HepG2 (cell line): ENCODE measurements around the gene PET100. TPM values are rescaled to one million over a fixed set of nuclear protein-coding genes. Genes with fewer than 3 reads are reported as not detected.

Experiments
- ADNP ChIP-seq: sonication (generic); formaldehyde crosslinking; IDR thresholded peaks from 2 replicates; pipeline ENCODE4 v1.4.0; 2020; ENCODE audit warnings: missing genetic modification reagents
- BCL6 ChIP-seq: IDR thresholded peaks from 2 replicates; pipeline ENCODE4 v1.6.1; 2016; ENCODE audit warnings: missing genetic modification reagents, missing compliant biosample characterization
- CCAR2 ChIP-seq: fragments of 200-400 bp; formaldehyde crosslinking; optimal IDR thresholded peaks from 2 replicates; pipeline ENCODE3; 2018; ENCODE audit warnings: low read depth, mild to moderate bottlenecking, low read length, moderate library complexity
- DPF2 ChIP-seq: sonication (generic); formaldehyde crosslinking; IDR thresholded peaks from 2 replicates; pipeline ENCODE4 v1.4.0; 2020; ENCODE audit warnings: mild to moderate bottlenecking, low read depth, missing genetic modification reagents, borderline replicate concordance
- E2F2 ChIP-seq: sonication (generic); formaldehyde crosslinking; IDR thresholded peaks from 2 replicates; pipeline ENCODE4 v1.4.0; 2020; ENCODE audit warnings: missing genetic modification reagents, borderline replicate concordance
- ELF3 ChIP-seq: IDR thresholded peaks from 2 replicates; pipeline ENCODE4 v1.6.1; 2016; ENCODE audit warnings: missing genetic modification reagents, missing compliant biosample characterization
- HIC2 ChIP-seq: sonication (generic); formaldehyde crosslinking; IDR thresholded peaks from 2 replicates; pipeline ENCODE4 v1.9.0; 2022; ENCODE audit warnings: low read depth, missing genetic modification reagents
- HMG20A ChIP-seq: IDR thresholded peaks from 2 replicates; pipeline ENCODE4 v1.6.1; 2016; ENCODE audit warnings: borderline replicate concordance
- KLF15 ChIP-seq: sonication (generic); formaldehyde crosslinking; IDR thresholded peaks from 2 replicates; pipeline ENCODE4 v1.8.1; 2023; ENCODE audit warnings: borderline replicate concordance, mild to moderate bottlenecking, inconsistent platforms, missing genetic modification reagents, mixed read lengths
- MXD4 ChIP-seq: IDR thresholded peaks from 2 replicates; pipeline ENCODE4 v1.6.1; 2016; ENCODE audit warnings: mild to moderate bottlenecking, missing biosample characterization, missing genetic modification reagents
- NBN ChIP-seq: fragments of 450-650 bp; conservative IDR thresholded peaks from 2 replicates; pipeline ENCODE4 v1.6.1; 2017
- NPAS2 ChIP-seq: sonication (generic); formaldehyde crosslinking; IDR thresholded peaks from 2 replicates; pipeline ENCODE4 v1.8.0; 2022; ENCODE audit warnings: mild to moderate bottlenecking, missing genetic modification reagents, borderline replicate concordance
- NR2F6 ChIP-seq, 2 experiments: IDR thresholded peaks; 2 replicates each; pipeline ENCODE4 v1.6.1; 2016; ENCODE audit warnings: antibody characterized with exemption in 1 of 2, mild to moderate bottlenecking in 1 of 2
- POLR2A ChIP-seq, 2 experiments: IDR thresholded peaks; 2 replicates each; pipeline ENCODE4 v1.6.1; 2011; ENCODE audit warnings: low read depth in 2 of 2, low read length in 2 of 2, mild to moderate bottlenecking in 1 of 2, moderate library complexity in 1 of 2; ENCODE audit not compliant: insufficient read depth in 1 of 2
- SALL1 ChIP-seq: sonication (generic); formaldehyde crosslinking; IDR thresholded peaks from 2 replicates; pipeline ENCODE4 v1.8.0; 2022; ENCODE audit warnings: mild to moderate bottlenecking, missing genetic modification reagents
- SMARCE1 ChIP-seq: fragments of 450-650 bp; IDR thresholded peaks from 2 replicates; pipeline ENCODE4 v1.6.1; 2017; ENCODE audit warnings: borderline replicate concordance
- TCF7L2 ChIP-seq: IDR thresholded peaks from 2 replicates; pipeline ENCODE4 v1.6.1; 2011; ENCODE audit warnings: mild to moderate bottlenecking, low read depth, low read length, moderate library complexity
- TFDP2 ChIP-seq: sonication (generic); formaldehyde crosslinking; IDR thresholded peaks from 2 replicates; pipeline ENCODE4 v1.4.0; 2020; ENCODE audit warnings: missing genetic modification reagents
- THYN1 ChIP-seq: sonication (generic); formaldehyde crosslinking; IDR thresholded peaks from 2 replicates; pipeline ENCODE4 v1.8.1; 2023; ENCODE audit warnings: low read depth, mild to moderate bottlenecking, moderate library complexity, missing genetic modification reagents, borderline replicate concordance
- WIZ ChIP-seq: sonication (generic); formaldehyde crosslinking; IDR thresholded peaks from 2 replicates; pipeline ENCODE4 v1.5.1; 2020; ENCODE audit warnings: mild to moderate bottlenecking, missing genetic modification reagents
- ZNF121 ChIP-seq: sonication (generic); formaldehyde crosslinking; IDR thresholded peaks from 2 replicates; pipeline ENCODE4 v1.5.0; 2020; ENCODE audit warnings: mild to moderate bottlenecking, missing genetic modification reagents
- ZNF20 ChIP-seq: sonication (generic); formaldehyde crosslinking; IDR thresholded peaks from 2 replicates; pipeline ENCODE4 v1.4.0; 2020; ENCODE audit warnings: mild to moderate bottlenecking, moderate library complexity, missing genetic modification reagents
- ZNF205 ChIP-seq: IDR thresholded peaks from 2 replicates; pipeline ENCODE4 v1.6.1; 2018; ENCODE audit warnings: missing biosample characterization, missing genetic modification reagents
- ZNF33A ChIP-seq: sonication (generic); formaldehyde crosslinking; IDR thresholded peaks from 2 replicates; pipeline ENCODE4 v1.5.1; 2020; ENCODE audit warnings: missing genetic modification reagents, mild to moderate bottlenecking, moderate library complexity, borderline replicate concordance
- ZNF720 ChIP-seq: sonication (generic); formaldehyde crosslinking; IDR thresholded peaks from 2 replicates; pipeline ENCODE4 v1.4.0; 2020; ENCODE audit warnings: missing genetic modification reagents
- ZNF737 ChIP-seq: sonication (generic); formaldehyde crosslinking; IDR thresholded peaks from 2 replicates; pipeline ENCODE4 v1.5.0; 2020; ENCODE audit warnings: missing genetic modification reagents, mild to moderate bottlenecking, borderline replicate concordance
- ZNF816 ChIP-seq: sonication (generic); formaldehyde crosslinking; IDR thresholded peaks from 2 replicates; pipeline ENCODE4 v1.8.0; 2022; ENCODE audit warnings: missing genetic modification reagents, mild to moderate bottlenecking, borderline replicate concordance
- ZNF883 ChIP-seq: sonication (generic); formaldehyde crosslinking; IDR thresholded peaks from 2 replicates; pipeline ENCODE4 v1.5.1; 2020; ENCODE audit warnings: mild to moderate bottlenecking, missing genetic modification reagents; ENCODE audit errors: not compliant biosample characterization
- ZSCAN31 ChIP-seq: sonication (generic); formaldehyde crosslinking; IDR thresholded peaks from 2 replicates; pipeline ENCODE4 v1.5.0; 2020; ENCODE audit warnings: low read depth, mild to moderate bottlenecking, missing genetic modification reagents
- polyA plus RNA-seq, 8 experiments: library from polyadenylated mRNA; depleted of rRNA in 3 of 8; stranded (reverse) in 7 of 8; unstranded in 1 of 8; fragments of >200 nt; fragmentation: Illumina TruSeq in 4 of 8; extraction: Trizol in 4 of 8; gene quantifications; 2 replicates each; pipeline versions ENCODE4 v1.2.1 to v1.2.3, GENCODE V29; 2011 to 2016; ENCODE audit warnings: low read depth in 4 of 8, missing spikeins in 1 of 8, mixed read lengths in 1 of 8; ENCODE audit not compliant: insufficient read depth in 1 of 8
- total RNA-seq, 5 experiments: library from RNA; depleted of rRNA; stranded (reverse); fragments of >200 nt; fragmentation: Illumina TruSeq; extraction: Trizol; gene quantifications; 2 replicates each; pipeline ENCODE4 v1.2.3, GENCODE V29; 2016; ENCODE audit warnings: low read depth in 1 of 5

Gene PET100
- total and polyA plus RNA-seq, 2 of the 13 experiments (the other 11 are each of a cell fraction or from before 2014, with no cell fraction given), result 22.3 to 66.5 TPM

- no peak for TF ChIP-seq ZNF816 (CRISPR knock-in tag)
- no peak for TF ChIP-seq HIC2
- TF ChIP-seq BCL6, result 0 out of 2 replicates have a peak, but pooled peaks have one; percentile 7
- no peak for TF ChIP-seq ADNP
- no peak for TF ChIP-seq E2F2 (CRISPR knock-in tag)
- TF ChIP-seq THYN1, result no peak
- TF ChIP-seq NPAS2 (CRISPR knock-in tag), result no peak
- TF ChIP-seq NR2F6 (IDR thresholded peaks at IDR 0.05), result no peak
- no peak for TF ChIP-seq NR2F6 (CRISPR knock-in tag; IDR thresholded peaks at IDR 0.05)
- TF ChIP-seq ZNF883 (CRISPR knock-in tag), result no peak
- TF ChIP-seq ZNF20 (CRISPR knock-in tag), result no peak
- no peak; the same call in 1 of the 2 replicates for TF ChIP-seq MXD4
- no peak for TF ChIP-seq NBN
- no peak for TF ChIP-seq WIZ (CRISPR knock-in tag)
- TF ChIP-seq ZNF737 (CRISPR knock-in tag), result no peak
- no peak for TF ChIP-seq ZNF720 (CRISPR knock-in tag)
- TF ChIP-seq TCF7L2, result no peak
- TF ChIP-seq HMG20A (CRISPR knock-in tag), result no peak
- peak; percentile 78; the same call in 1 of the 2 replicates for TF ChIP-seq ZNF121 (CRISPR knock-in tag)
- no peak for TF ChIP-seq KLF15 (CRISPR knock-in tag)
- peak; percentile 84 for TF ChIP-seq SALL1 (CRISPR knock-in tag)
- TF ChIP-seq ELF3, result peak; percentile 67
- no peak for TF ChIP-seq DPF2 (CRISPR knock-in tag)
- TF ChIP-seq ZNF33A (CRISPR knock-in tag), result no peak
- 0 out of 2 replicates have a peak, but pooled peaks have one; percentile 31 for TF ChIP-seq TFDP2 (CRISPR knock-in tag)
- no peak for TF ChIP-seq ZNF205 (CRISPR knock-in tag)
- peak in 1 of 2 experiments; percentile 84; a peak in 2 of 4 replicates for TF ChIP-seq POLR2A (IDR thresholded peaks at IDR 0.05; ENCODE audit: insufficient read depth in 1 of 2, low read depth in 2 of 2, low read length in 2 of 2)
- peak; percentile 76 for TF ChIP-seq ZSCAN31 (CRISPR knock-in tag)
- TF ChIP-seq SMARCE1, result no peak
- no peak for TF ChIP-seq CCAR2
Observed at GRCh38 chr19:7680606-7681339, 51.2 kb downstream of the PET100 start, which contains the start of gene TRAPPC5 (continued).
